SK-N-SH treated with all-trans-retinoic acid at 6 μM for 48 hours (cell line): Measurements from ENCODE around the gene RECK.

Experiments
- ARNTL ChIP-seq: fragments of 450-650 bp; formaldehyde crosslinking; IDR thresholded peaks from 2 replicates; pipeline ENCODE4 v1.5.0; 2020; ENCODE audit warnings: low read depth, mild to moderate bottlenecking, moderate library complexity, borderline replicate concordance
- BACH2 ChIP-seq: fragments of 250-450 bp; sonication (Bioruptor Pico); IDR thresholded peaks from 2 replicates; pipeline ENCODE4 v1.9.0; 2021; ENCODE audit warnings: mild to moderate bottlenecking, borderline replicate concordance
- ESRRG ChIP-seq: fragments of 250-450 bp; sonication (Bioruptor Pico); IDR thresholded peaks from 2 replicates; pipeline ENCODE4 v1.6.1; 2021; ENCODE audit warnings: mild to moderate bottlenecking
- ZC3H10 ChIP-seq: fragments of 250-450 bp; sonication (Bioruptor Pico); IDR thresholded peaks from 2 replicates; pipeline ENCODE4 v1.5.1; 2021; ENCODE audit warnings: mild to moderate bottlenecking, moderate library complexity
- ZFP30 ChIP-seq: fragments of 450-650 bp; formaldehyde crosslinking; IDR thresholded peaks from 2 replicates; pipeline ENCODE4 v1.5.0; 2022; ENCODE audit warnings: mild to moderate bottlenecking, moderate library complexity
- ZNF565 ChIP-seq: fragments of 450-650 bp; formaldehyde crosslinking; conservative IDR thresholded peaks from 2 replicates; pipeline ENCODE4 v1.5.0; 2020; ENCODE audit warnings: low read depth, mild to moderate bottlenecking, moderate library complexity
- ZNF8 ChIP-seq: fragments of 450-650 bp; formaldehyde crosslinking; IDR thresholded peaks from 2 replicates; pipeline ENCODE4 v1.5.0; 2020; ENCODE audit warnings: mild to moderate bottlenecking, moderate library complexity
- TF ChIP-seq, protein P1 (sequence below): fragments of 250-450 bp; sonication (Bioruptor Pico); IDR thresholded peaks from 2 replicates; pipeline ENCODE4 v1.8.0; 2020; ENCODE audit warnings: mild to moderate bottlenecking, moderate library complexity, borderline replicate concordance
- TF ChIP-seq, protein P2 (sequence below): fragments of 250-450 bp; sonication (Bioruptor Pico); IDR thresholded peaks from 2 replicates; pipeline ENCODE4 v1.5.1; 2021; ENCODE audit warnings: mild to moderate bottlenecking, moderate library complexity
- TF ChIP-seq, protein P3 (sequence below): fragments of 250-450 bp; sonication (Bioruptor Pico); IDR thresholded peaks from 2 replicates; pipeline ENCODE4 v1.5.1; 2020; ENCODE audit warnings: low read depth, mild to moderate bottlenecking, moderate library complexity

DNA sequence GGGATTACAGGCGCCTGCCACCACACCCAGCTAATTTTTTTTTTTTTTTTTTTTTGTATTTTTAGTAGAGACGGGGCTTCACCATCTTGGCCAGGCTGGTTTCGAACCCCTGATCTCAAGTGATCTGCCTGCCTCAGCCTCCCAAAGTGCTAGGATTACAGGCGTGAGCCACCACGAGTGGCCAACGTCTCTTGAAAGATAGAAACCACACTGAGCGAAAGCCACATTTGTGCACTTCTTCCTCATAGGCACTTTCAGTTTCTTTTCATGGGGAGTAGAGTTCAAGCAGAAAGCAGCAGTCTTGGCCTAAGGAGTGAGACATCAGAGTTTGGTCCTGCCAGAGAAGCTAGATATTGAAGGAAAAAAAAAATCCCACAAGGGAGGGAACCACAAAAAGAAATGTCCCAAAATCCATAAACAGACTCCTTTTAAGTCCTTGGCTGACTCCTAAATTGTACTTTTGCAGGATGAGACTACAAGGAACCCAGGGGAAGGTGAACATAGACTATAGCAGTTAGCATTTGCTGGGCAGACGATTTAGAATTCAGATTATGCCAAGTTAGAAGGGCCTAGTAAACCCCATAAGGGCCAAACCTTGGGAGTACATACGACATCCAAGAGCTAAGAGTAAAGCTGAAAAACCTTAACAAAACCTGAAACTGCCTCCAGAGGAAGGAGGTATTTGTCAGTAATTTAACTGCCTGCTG is 55.9 kb downstream of the RECK start:
- TF ChIP-seq BACH2 (no peak), ZFP30 (CRISPR knock-in tag) (no peak), ARNTL (CRISPR knock-in tag) (no peak), ESRRG (no peak), ZC3H10 (CRISPR knock-in tag) (no peak), ZNF565 (CRISPR knock-in tag) (no peak), ZNF8 (CRISPR knock-in tag) (no peak)
- TF ChIP-seq, protein P1, sequence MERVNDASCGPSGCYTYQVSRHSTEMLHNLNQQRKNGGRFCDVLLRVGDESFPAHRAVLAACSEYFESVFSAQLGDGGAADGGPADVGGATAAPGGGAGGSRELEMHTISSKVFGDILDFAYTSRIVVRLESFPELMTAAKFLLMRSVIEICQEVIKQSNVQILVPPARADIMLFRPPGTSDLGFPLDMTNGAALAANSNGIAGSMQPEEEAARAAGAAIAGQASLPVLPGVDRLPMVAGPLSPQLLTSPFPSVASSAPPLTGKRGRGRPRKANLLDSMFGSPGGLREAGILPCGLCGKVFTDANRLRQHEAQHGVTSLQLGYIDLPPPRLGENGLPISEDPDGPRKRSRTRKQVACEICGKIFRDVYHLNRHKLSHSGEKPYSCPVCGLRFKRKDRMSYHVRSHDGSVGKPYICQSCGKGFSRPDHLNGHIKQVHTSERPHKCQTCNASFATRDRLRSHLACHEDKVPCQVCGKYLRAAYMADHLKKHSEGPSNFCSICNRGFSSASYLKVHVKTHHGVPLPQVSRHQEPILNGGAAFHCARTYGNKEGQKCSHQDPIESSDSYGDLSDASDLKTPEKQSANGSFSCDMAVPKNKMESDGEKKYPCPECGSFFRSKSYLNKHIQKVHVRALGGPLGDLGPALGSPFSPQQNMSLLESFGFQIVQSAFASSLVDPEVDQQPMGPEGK = no peak
- TF ChIP-seq, protein P2, sequence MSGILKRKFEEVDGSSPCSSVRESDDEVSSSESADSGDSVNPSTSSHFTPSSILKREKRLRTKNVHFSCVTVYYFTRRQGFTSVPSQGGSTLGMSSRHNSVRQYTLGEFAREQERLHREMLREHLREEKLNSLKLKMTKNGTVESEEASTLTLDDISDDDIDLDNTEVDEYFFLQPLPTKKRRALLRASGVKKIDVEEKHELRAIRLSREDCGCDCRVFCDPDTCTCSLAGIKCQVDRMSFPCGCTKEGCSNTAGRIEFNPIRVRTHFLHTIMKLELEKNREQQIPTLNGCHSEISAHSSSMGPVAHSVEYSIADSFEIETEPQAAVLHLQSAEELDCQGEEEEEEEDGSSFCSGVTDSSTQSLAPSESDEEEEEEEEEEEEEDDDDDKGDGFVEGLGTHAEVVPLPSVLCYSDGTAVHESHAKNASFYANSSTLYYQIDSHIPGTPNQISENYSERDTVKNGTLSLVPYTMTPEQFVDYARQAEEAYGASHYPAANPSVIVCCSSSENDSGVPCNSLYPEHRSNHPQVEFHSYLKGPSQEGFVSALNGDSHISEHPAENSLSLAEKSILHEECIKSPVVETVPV (CRISPR knock-in tag) = no peak
- TF ChIP-seq, protein P3, sequence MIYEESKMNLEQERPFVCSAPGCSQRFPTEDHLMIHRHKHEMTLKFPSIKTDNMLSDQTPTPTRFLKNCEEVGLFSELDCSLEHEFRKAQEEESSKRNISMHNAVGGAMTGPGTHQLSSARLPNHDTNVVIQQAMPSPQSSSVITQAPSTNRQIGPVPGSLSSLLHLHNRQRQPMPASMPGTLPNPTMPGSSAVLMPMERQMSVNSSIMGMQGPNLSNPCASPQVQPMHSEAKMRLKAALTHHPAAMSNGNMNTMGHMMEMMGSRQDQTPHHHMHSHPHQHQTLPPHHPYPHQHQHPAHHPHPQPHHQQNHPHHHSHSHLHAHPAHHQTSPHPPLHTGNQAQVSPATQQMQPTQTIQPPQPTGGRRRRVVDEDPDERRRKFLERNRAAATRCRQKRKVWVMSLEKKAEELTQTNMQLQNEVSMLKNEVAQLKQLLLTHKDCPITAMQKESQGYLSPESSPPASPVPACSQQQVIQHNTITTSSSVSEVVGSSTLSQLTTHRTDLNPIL (CRISPR knock-in tag) = no peak
